Measurements from ENCODE around the gene BTN1A1.

DNA sequence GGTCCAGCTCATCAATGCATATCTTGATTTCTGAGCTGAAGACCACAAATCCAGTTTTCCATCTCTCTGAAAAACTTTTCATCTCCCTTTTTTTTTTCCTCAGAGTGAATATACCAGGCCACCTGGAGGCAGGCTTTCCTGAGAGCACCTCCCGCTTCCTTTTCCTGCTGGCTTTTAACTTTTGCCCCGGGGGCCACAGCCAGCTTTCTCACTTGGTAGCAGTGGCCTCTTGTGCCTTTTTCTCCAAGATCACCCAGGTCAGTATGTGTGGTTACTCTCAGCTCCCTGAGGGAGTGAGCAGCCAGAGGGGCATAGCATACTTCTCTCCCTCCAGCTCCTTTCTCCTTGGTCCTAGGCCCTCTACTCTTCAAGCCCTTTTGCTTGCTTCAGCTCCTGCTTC lies at the start of gene BTN1A1:
- TF ChIP-seq, protein P1, sequence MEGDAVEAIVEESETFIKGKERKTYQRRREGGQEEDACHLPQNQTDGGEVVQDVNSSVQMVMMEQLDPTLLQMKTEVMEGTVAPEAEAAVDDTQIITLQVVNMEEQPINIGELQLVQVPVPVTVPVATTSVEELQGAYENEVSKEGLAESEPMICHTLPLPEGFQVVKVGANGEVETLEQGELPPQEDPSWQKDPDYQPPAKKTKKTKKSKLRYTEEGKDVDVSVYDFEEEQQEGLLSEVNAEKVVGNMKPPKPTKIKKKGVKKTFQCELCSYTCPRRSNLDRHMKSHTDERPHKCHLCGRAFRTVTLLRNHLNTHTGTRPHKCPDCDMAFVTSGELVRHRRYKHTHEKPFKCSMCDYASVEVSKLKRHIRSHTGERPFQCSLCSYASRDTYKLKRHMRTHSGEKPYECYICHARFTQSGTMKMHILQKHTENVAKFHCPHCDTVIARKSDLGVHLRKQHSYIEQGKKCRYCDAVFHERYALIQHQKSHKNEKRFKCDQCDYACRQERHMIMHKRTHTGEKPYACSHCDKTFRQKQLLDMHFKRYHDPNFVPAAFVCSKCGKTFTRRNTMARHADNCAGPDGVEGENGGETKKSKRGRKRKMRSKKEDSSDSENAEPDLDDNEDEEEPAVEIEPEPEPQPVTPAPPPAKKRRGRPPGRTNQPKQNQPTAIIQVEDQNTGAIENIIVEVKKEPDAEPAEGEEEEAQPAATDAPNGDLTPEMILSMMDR (IDR thresholded peaks at IDR 0.05), result no peak
- TF ChIP-seq POLR2A (IDR thresholded peaks at IDR 0.05), result no peak
